SH-SY5Y (cell line): ENCODE results near the gene CEP192.

Experiments
- GATA2 ChIP-seq: IDR thresholded peaks from 2 replicates; pipeline ENCODE4 v1.6.1; 2011; ENCODE audit warnings: mild to moderate bottlenecking, low read depth, low read length
- GATA3 ChIP-seq: IDR thresholded peaks from 2 replicates; pipeline ENCODE4 v1.6.1; 2011; ENCODE audit warnings: low read depth, mild to moderate bottlenecking, low read length, moderate library complexity

DNA sequence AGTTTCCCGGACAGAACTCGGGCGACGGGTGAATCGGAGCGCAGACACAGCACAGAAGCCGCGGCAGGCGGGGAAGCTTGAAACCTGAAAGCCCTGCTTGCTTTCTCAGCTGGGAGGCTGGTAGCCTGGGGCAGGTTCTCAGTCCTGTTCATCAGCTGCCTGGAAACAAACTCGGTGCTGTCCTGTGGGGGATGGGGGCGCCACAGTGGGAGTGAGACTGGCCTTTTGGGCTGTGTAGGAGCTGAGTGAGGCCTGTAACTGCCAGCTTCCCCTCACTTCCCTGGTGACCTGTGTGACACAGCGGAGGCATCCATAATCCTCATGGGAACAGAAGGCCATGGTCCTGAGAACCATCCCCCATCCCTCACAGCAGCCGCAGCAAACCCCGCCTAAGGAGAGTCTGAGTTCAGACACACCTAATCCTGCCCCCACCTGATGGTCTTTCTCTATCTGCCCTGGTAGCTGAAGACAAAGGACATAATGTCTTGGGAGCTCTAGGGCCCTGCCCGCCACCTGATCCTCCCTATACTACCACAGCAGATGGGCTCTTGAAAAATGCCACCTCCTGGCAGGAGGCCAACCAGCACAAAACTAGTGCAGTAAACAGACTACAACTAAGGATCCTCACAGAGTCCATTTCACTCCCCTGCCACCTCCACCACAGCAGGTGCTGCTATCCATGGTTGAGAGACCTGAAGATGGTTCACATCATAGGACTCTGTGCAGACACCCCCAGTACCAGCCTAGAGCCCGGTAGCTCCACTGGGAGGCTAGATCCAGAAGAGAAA lies 174.7 kb downstream of the CEP192 start:
- TF ChIP-seq GATA2 (no peak), GATA3 (no peak)
